HL-60 (cell line): ENCODE measurements around the gene ADAMTS16.

Source experiments
- DNase-seq, 2 experiments: peaks; one replicate each; pipeline ENCODE4 v3.0.0-alpha.2; 2010 to 2020; ENCODE audit warnings: low read depth in 1 of 2, low spot score in 1 of 2
- H3K27ac ChIP-seq: fragments of 250-450 bp; sonication (Bioruptor Pico); replicated peaks from 2 replicates; pipeline ENCODE4 v1.5.1; 2020; ENCODE audit warnings: mild to moderate bottlenecking, moderate library complexity
- H3K27me3 ChIP-seq: fragments of 250-450 bp; sonication (Bioruptor Pico); 2 replicates; pipeline ENCODE4 v1.5.1; 2021; ENCODE audit warnings: mild to moderate bottlenecking, moderate library complexity; ENCODE audit not compliant: insufficient read depth, poor library complexity, severe bottlenecking
- H3K4me3 ChIP-seq: replicated peaks from 2 replicates; pipeline ENCODE4 v1.5.1; 2011; ENCODE audit warnings: mild to moderate bottlenecking, control low read depth, low read length; ENCODE audit not compliant: insufficient read depth
- GABPA ChIP-seq: IDR thresholded peaks from 2 replicates; pipeline ENCODE4 v1.6.1; 2012; ENCODE audit warnings: low read depth
- POLR2AphosphoS5 ChIP-seq: IDR thresholded peaks from 2 replicates; pipeline ENCODE4 v1.6.1; 2012; ENCODE audit warnings: low read depth
- SPI1 ChIP-seq: IDR thresholded peaks from 2 replicates; pipeline ENCODE4 v1.6.1; 2012; ENCODE audit warnings: low read depth, mild to moderate bottlenecking, borderline replicate concordance
- TF ChIP-seq, protein P1 (sequence below): IDR thresholded peaks from one replicate; pipeline ENCODE4 v1.5.1; 2011; ENCODE audit warnings: low read length, control low read depth, inconsistent platforms; ENCODE audit not compliant: insufficient read depth
- TF ChIP-seq, protein P2 (sequence below): IDR thresholded peaks from 2 replicates; pipeline ENCODE4 v1.6.1; 2012; ENCODE audit warnings: low read depth; ENCODE audit not compliant: insufficient replicate concordance

Gene ADAMTS16

DNA sequence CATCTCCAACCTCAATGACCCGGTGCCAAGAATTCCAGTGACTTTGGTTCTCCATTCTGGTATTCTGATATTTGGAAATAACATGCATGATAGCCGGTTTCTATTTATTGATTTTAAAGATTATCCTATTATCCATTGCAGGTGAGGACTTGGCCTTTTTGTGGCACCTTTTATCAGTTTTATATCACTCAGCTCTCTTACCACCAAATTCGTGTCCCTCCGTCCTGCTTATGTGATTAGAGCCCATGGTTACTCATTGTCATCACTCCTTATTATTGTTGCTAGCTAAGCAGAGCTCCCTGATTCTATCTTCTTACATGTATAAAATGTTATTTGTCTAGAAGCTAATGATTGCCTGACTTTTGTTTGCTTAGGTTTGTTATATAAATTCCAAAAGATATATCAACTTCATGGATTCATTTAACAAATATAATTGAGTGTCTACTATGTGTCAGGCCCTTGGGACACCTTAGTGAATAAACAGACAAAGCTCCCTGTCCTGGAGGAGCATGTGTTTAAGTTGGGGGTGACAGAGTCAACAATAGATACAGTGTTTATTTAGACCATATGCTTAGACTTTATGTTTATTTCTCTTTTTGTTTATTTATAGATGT lies 138.2 kb downstream of the ADAMTS16 start:
- Histone ChIP-seq H3K27ac (no peak overlapping the region), H3K27me3 (no peaks in the 10 kb centered on the region), H3K4me3 (no peak overlapping the region)
- TF ChIP-seq, protein P1, sequence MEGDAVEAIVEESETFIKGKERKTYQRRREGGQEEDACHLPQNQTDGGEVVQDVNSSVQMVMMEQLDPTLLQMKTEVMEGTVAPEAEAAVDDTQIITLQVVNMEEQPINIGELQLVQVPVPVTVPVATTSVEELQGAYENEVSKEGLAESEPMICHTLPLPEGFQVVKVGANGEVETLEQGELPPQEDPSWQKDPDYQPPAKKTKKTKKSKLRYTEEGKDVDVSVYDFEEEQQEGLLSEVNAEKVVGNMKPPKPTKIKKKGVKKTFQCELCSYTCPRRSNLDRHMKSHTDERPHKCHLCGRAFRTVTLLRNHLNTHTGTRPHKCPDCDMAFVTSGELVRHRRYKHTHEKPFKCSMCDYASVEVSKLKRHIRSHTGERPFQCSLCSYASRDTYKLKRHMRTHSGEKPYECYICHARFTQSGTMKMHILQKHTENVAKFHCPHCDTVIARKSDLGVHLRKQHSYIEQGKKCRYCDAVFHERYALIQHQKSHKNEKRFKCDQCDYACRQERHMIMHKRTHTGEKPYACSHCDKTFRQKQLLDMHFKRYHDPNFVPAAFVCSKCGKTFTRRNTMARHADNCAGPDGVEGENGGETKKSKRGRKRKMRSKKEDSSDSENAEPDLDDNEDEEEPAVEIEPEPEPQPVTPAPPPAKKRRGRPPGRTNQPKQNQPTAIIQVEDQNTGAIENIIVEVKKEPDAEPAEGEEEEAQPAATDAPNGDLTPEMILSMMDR, result no peak
- TF ChIP-seq POLR2AphosphoS5, result no peak
- TF ChIP-seq SPI1, result no peak
- no peak for TF ChIP-seq GABPA
- TF ChIP-seq, protein P2, sequence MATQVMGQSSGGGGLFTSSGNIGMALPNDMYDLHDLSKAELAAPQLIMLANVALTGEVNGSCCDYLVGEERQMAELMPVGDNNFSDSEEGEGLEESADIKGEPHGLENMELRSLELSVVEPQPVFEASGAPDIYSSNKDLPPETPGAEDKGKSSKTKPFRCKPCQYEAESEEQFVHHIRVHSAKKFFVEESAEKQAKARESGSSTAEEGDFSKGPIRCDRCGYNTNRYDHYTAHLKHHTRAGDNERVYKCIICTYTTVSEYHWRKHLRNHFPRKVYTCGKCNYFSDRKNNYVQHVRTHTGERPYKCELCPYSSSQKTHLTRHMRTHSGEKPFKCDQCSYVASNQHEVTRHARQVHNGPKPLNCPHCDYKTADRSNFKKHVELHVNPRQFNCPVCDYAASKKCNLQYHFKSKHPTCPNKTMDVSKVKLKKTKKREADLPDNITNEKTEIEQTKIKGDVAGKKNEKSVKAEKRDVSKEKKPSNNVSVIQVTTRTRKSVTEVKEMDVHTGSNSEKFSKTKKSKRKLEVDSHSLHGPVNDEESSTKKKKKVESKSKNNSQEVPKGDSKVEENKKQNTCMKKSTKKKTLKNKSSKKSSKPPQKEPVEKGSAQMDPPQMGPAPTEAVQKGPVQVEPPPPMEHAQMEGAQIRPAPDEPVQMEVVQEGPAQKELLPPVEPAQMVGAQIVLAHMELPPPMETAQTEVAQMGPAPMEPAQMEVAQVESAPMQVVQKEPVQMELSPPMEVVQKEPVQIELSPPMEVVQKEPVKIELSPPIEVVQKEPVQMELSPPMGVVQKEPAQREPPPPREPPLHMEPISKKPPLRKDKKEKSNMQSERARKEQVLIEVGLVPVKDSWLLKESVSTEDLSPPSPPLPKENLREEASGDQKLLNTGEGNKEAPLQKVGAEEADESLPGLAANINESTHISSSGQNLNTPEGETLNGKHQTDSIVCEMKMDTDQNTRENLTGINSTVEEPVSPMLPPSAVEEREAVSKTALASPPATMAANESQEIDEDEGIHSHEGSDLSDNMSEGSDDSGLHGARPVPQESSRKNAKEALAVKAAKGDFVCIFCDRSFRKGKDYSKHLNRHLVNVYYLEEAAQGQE, result no peak
- no peak for DNase-seq

DNA sequence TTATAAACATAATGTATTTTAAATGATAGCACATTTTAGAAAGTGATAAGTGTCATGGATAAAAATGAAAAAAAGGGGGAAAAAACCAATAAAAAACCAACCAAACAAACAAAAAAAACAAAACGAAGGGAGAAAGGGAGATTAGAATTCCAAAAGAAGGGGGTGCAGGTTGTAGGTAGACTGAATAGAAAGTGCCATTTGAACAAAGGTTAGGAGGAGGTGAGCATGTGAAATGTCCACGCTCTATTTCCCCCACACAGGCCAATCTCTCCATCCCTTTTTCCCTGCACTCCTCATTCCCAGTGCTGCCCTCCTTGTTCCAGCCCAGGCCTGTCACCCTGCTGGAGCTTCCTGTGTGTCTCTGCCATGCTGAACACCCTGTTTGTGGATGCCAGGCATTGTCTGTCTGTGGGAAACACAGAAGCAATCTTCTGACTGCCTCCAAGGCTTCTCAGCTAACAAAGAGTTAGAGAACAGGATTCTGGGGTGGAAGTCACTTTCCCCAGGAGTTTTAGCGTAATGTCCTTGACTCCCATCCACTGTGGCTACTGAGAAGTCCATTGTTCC lies 138.8 kb downstream of the ADAMTS16 start:
- Histone ChIP-seq H3K27me3 (no peaks in the 10 kb centered on the region), H3K27ac (no peak overlapping the region), H3K4me3 (no peak overlapping the region)
- TF ChIP-seq, protein P2, result no peak
- no peak for TF ChIP-seq POLR2AphosphoS5
- TF ChIP-seq SPI1, result no peak
- TF ChIP-seq, protein P1, result no peak
- no peak for TF ChIP-seq GABPA
- DNase-seq, result no peak

DNA sequence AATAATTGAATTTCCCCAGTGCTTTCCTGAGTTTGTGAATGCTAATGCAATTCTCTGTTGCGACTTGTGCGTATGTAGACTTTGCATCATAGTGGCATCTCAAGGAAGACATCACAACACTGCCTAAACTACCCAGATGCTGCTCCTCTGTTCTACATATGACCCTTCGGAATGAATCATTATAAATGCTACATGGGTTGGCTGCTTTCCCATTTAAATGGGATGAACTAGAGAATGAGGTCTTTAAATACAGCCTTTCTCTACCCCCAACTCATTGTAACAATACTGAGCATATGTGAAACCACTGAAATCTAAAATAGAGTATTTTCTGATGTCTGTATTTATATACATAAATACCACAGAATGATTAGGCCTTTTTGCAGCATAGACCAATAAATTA lies 145.8 kb downstream of the ADAMTS16 start:
- Histone ChIP-seq H3K27me3 (peaks cover 2% of the 10 kb centered on the region), H3K4me3 (no peak overlapping the region), H3K27ac (no peak overlapping the region)
- DNase-seq, result no peak
- TF ChIP-seq, protein P1, result no peak
- TF ChIP-seq SPI1 (no peak), POLR2AphosphoS5 (no peak), GABPA (no peak)
- TF ChIP-seq, protein P2, result no peak
